Panc1 (cell line): ENCODE measurements around the gene GMPR. TPM values are rescaled to one million over a fixed set of nuclear protein-coding genes. Genes with fewer than 3 reads are reported as not detected.

ENCODE experiments used
- ATAC-seq: fragments of 200-7000 bp; cut with Tn5 transposase; 2 replicates; pipeline ENCODE4 v1.9.1; 2020; ENCODE audit warnings: mild to moderate bottlenecking, moderate library complexity
- BruUV-seq: library from RNA; stranded (reverse); fragments of 400-500 nt; replicated peaks from 2 replicates; lab custom pipeline; 2021; lab: Mats Ljungman, UMichigan
- CTCF ChIA-PET: fragments of 300-600 bp; sonication (Branson Sonifier 250); formaldehyde crosslinking; loops from one replicate; lab custom pipeline; 2022; ENCODE audit warnings: antibody characterized with exemption; lab: Charles Lee
- POLR2A ChIA-PET: fragments of 300-600 bp; sonication (Branson Sonifier 250); formaldehyde crosslinking; loops from one replicate; lab custom pipeline; 2022; ENCODE audit warnings: antibody characterized with exemption; lab: Charles Lee
- DNase-seq: peaks from one replicate; pipeline ENCODE4 v3.0.0-alpha.2; 2010; ENCODE audit warnings: low read depth, low spot score
- H3K27ac ChIP-seq: 2 replicates; pipeline ENCODE4 v1.5.1; 2011; ENCODE audit warnings: mild to moderate bottlenecking, low read length, inconsistent platforms
- H3K27me3 ChIP-seq: fragments of 200-500 bp; sonication (Bioruptor generic); 2 replicates; pipeline ENCODE4 v1.6.0; 2014; ENCODE audit warnings: low read length, inconsistent platforms; ENCODE audit not compliant: control insufficient read depth, insufficient read depth
- H3K36me3 ChIP-seq: fragments of 200-500 bp; sonication (Bioruptor generic); 2 replicates; pipeline ENCODE4 v1.5.1; 2014; ENCODE audit warnings: inconsistent platforms, mild to moderate bottlenecking, low read length, moderate library complexity; ENCODE audit not compliant: control insufficient read depth, insufficient read depth
- H3K4me1 ChIP-seq: 2 replicates; pipeline ENCODE4 v1.5.1; 2011; ENCODE audit warnings: inconsistent platforms, mild to moderate bottlenecking, low read length, moderate library complexity; ENCODE audit not compliant: control insufficient read depth, insufficient read depth
- H3K4me3 ChIP-seq, 2 experiments: 2 replicates each; pipeline ENCODE4 v1.5.1; 2011 to 2012; ENCODE audit warnings: low read depth in 2 of 2, low read length in 2 of 2, mild to moderate bottlenecking in 2 of 2, inconsistent platforms in 1 of 2, moderate library complexity in 1 of 2
- H3K9me3 ChIP-seq: fragments of 200-500 bp; sonication (Bioruptor generic); 2 replicates; pipeline ENCODE4 v1.5.1; 2014; ENCODE audit warnings: low read depth, mild to moderate bottlenecking, inconsistent platforms, low read length, moderate library complexity; ENCODE audit not compliant: control insufficient read depth, insufficient read depth
- CTCF ChIP-seq: fragments of 450-650 bp; IDR thresholded peaks from 2 replicates; pipeline ENCODE4 v1.5.1; 2017; ENCODE audit warnings: mild to moderate bottlenecking
- POLR2AphosphoS5 ChIP-seq: IDR thresholded peaks from 2 replicates; pipeline ENCODE4 v1.6.1; 2012; ENCODE audit warnings: mild to moderate bottlenecking, low read depth, low read length, moderate library complexity
- REST ChIP-seq, 2 experiments: IDR thresholded peaks; 2 replicates each; pipeline ENCODE4 v1.6.1; 2011 to 2012; ENCODE audit warnings: low read depth in 2 of 2, control low read depth in 1 of 2, low read length in 1 of 2, mild to moderate bottlenecking in 1 of 2, moderate library complexity in 1 of 2; ENCODE audit not compliant: insufficient read depth in 1 of 2
- SIN3A ChIP-seq: IDR thresholded peaks from 2 replicates; pipeline ENCODE4 v1.6.1; 2012; ENCODE audit warnings: low read depth, mild to moderate bottlenecking, low read length, moderate library complexity, borderline replicate concordance; ENCODE audit not compliant: insufficient read depth
- TCF7L2 ChIP-seq: IDR thresholded peaks from 2 replicates; pipeline ENCODE4 v1.6.1; 2011; ENCODE audit warnings: mild to moderate bottlenecking, low read depth, low read length, inconsistent platforms
- in situ Hi-C: cut with HindIII; loops from 2 replicates; pipeline ENCODE4 v1.10.0; 2016; ENCODE audit warnings: low sequenced_read_pairs, low pct_unique_long_range_greater_than_20kb
- intact Hi-C: fragments of 100-400 bp; cut with micrococcal nuclease; formaldehyde crosslinking; loops from one replicate; pipeline ENCODE4 v1.10.0; 2022; ENCODE audit not compliant: unreplicated experiment
- total RNA-seq: library from RNA; stranded (reverse); gene quantifications from one replicate; pipeline ENCODE4 v1.2.1, GENCODE V29; 2021; ENCODE audit not compliant: unreplicated experiment

The GMPR gene
- total RNA-seq, 1 experiment from 2014 or later, result 3.5 TPM

GRCh38 chr6:16333580-16333979, 95.2 kb downstream of the GMPR start:
- in situ Hi-C loops, result no loop called here
- intact Hi-C loops, result loop anchor here (2.0 to 10.0 kb wide), 3 partner anchors 75 to 431 kb away; partner anchors contain the start of gene ATXN1
- no peak for ATAC-seq
- no peak overlapping the region for H3K4me3 ChIP-seq
- TF ChIP-seq SIN3A (no peak), REST (IDR thresholded peaks at IDR 0.05; ENCODE audit: insufficient read depth in 1 of 2, low read depth in 2 of 2, low read length in 1 of 2) (no peak), POLR2AphosphoS5 (no peak), TCF7L2 (no peak), CTCF (no peak)
- H3K36me3 ChIP-seq, result no peaks in the 10 kb centered on the region
- BruUV-seq, result no TSS peak
- ChIA-PET CTCF (no interaction called here), POLR2A (no interaction called here)
- peaks cover 12% of the 10 kb centered on the region for H3K4me1 ChIP-seq
- no peaks in the 10 kb centered on the region for H3K27me3 ChIP-seq
- no peaks in the 10 kb centered on the region for H3K9me3 ChIP-seq
- no peak for DNase-seq
- no peak overlapping the region for H3K27ac ChIP-seq

- no peak for ATAC-seq
- H3K4me3 ChIP-seq, result no peak overlapping the region
- no peak for TF ChIP-seq REST (IDR thresholded peaks at IDR 0.05; ENCODE audit: insufficient read depth in 1 of 2, low read depth in 2 of 2, low read length in 1 of 2)
- TF ChIP-seq TCF7L2, result no peak
- no peak for TF ChIP-seq POLR2AphosphoS5
- TF ChIP-seq SIN3A, result no peak
- TF ChIP-seq CTCF, result no peak
These were observed 96.3 kb downstream of the GMPR start for GRCh38 chr6:16334671-16335070.

More at GRCh38 chr6:16334671-16335070, 96.3 kb downstream of the GMPR start:
- ChIA-PET CTCF (no interaction called here), POLR2A (no interaction called here)
- Histone ChIP-seq H3K9me3 (no peaks in the 10 kb centered on the region), H3K4me1 (peaks cover 21% of the 10 kb centered on the region), H3K27ac (no peak overlapping the region), H3K27me3 (no peaks in the 10 kb centered on the region), H3K36me3 (no peaks in the 10 kb centered on the region)
- intact Hi-C loops, result loop anchor here (5.0 to 10.0 kb wide), 2 partner anchors 388 to 430 kb away; partner anchors contain the start of gene ATXN1
- no TSS peak for BruUV-seq
- no peak for DNase-seq
- in situ Hi-C loops, result no loop called here
